Fibroblast of peridontal ligament (primary cell): ENCODE results near the gene CAMSAP2.
"Not testable (repeated sequence)": the region's sequence is repeated elsewhere in the genome, so short reads cannot be mapped to it uniquely, and the experiment has no call there.

Source experiments
- DNase-seq: peaks from one replicate; pipeline ENCODE4 v3.0.0-alpha.2; 2010; ENCODE audit errors: extremely low read depth

The CAMSAP2 gene

GRCh38 chr1:200738949-200739651 is 407 bp downstream of the CAMSAP2 start:
- peak; percentile 81 for DNase-seq

GRCh38 chr1:200739702-200740570 is 1.2 kb downstream of the CAMSAP2 start:
- peak; percentile 70 for DNase-seq

- peak; percentile 15 for DNase-seq
Measured at GRCh38 chr1:200740571-200741208, 2.0 kb downstream of the CAMSAP2 start.

- DNase-seq: no peak
Measured at GRCh38 chr1:200741551-200742207, 3.0 kb downstream of the CAMSAP2 start.

GRCh38 chr1:200744143-200744542 is 5.5 kb downstream of the CAMSAP2 start:
- DNase-seq: no peak

- DNase-seq: no peak
Measured at GRCh38 chr1:200749090-200749489, 10.4 kb downstream of the CAMSAP2 start.

- DNase-seq: not testable (repeated sequence)
Measured at GRCh38 chr1:200750749-200751148, 12.1 kb downstream of the CAMSAP2 start.

GRCh38 chr1:200751717-200752116 is 13.0 kb downstream of the CAMSAP2 start:
- DNase-seq: no peak

GRCh38 chr1:200753650-200754198 is 15.0 kb downstream of the CAMSAP2 start:
- no peak for DNase-seq

- DNase-seq: no peak
Measured at GRCh38 chr1:200755456-200755855, 16.8 kb downstream of the CAMSAP2 start.

GRCh38 chr1:200762089-200762488 is 23.4 kb downstream of the CAMSAP2 start:
- no peak for DNase-seq

GRCh38 chr1:200767321-200767720 is 28.6 kb downstream of the CAMSAP2 start:
- DNase-seq: peak; percentile 78

GRCh38 chr1:200771625-200772555 is 33.2 kb downstream of the CAMSAP2 start:
- no peak for DNase-seq

GRCh38 chr1:200774311-200774710 is 35.6 kb downstream of the CAMSAP2 start:
- DNase-seq: peak; percentile 16

- DNase-seq: peak; percentile 25
Measured at GRCh38 chr1:200774735-200775444, 36.2 kb downstream of the CAMSAP2 start.

- DNase-seq: no peak
Measured at GRCh38 chr1:200775850-200776249, 37.2 kb downstream of the CAMSAP2 start.

GRCh38 chr1:200776949-200777348 is 38.3 kb downstream of the CAMSAP2 start:
- DNase-seq: peak; percentile 25

- no peak for DNase-seq
Measured at GRCh38 chr1:200778766-200779165, 40.1 kb downstream of the CAMSAP2 start.

GRCh38 chr1:200779326-200779725 is 40.6 kb downstream of the CAMSAP2 start:
- DNase-seq: no peak
